IMR-90 (cell line): ENCODE data around the gene P2RX3.

Experiments
- CEBPB ChIP-seq: IDR thresholded peaks from 2 replicates; pipeline ENCODE4 v1.6.1; 2012; ENCODE audit warnings: low read depth, low read length, improper control_type of control experiment
- CHD1 ChIP-seq: IDR thresholded peaks from 2 replicates; pipeline ENCODE4 v1.6.1; 2012; ENCODE audit warnings: low read depth, low read length, improper control_type of control experiment
- MAFK ChIP-seq: IDR thresholded peaks from 2 replicates; pipeline ENCODE4 v1.6.1; 2012; ENCODE audit warnings: low read depth, low read length, improper control_type of control experiment
- MXI1 ChIP-seq: IDR thresholded peaks from 2 replicates; pipeline ENCODE4 v1.6.1; 2012; ENCODE audit warnings: low read depth, mild to moderate bottlenecking, low read length, moderate library complexity, borderline replicate concordance
- POLR2A ChIP-seq: IDR thresholded peaks from 2 replicates; pipeline ENCODE4 v1.6.1; 2012; ENCODE audit warnings: mild to moderate bottlenecking, low read depth, low read length
- RAD21 ChIP-seq: IDR thresholded peaks from 2 replicates; pipeline ENCODE4 v1.6.1; 2012; ENCODE audit warnings: low read length, improper control_type of control experiment
- RCOR1 ChIP-seq: IDR thresholded peaks from 2 replicates; pipeline ENCODE4 v1.6.1; 2012; ENCODE audit warnings: mild to moderate bottlenecking, low read length, improper control_type of control experiment; ENCODE audit not compliant: insufficient replicate concordance
- RFX5 ChIP-seq: IDR thresholded peaks from 2 replicates; pipeline ENCODE4 v1.8.0; 2012; ENCODE audit warnings: low read depth, mild to moderate bottlenecking, low read length, moderate library complexity
- SMC3 ChIP-seq: fragments of 150-350 bp; IDR thresholded peaks from 2 replicates; pipeline ENCODE4 v1.6.1; 2016; ENCODE audit warnings: low read depth, mild to moderate bottlenecking, antibody characterized with exemption, low read length, moderate library complexity
- TF ChIP-seq, protein P1 (sequence below): conservative IDR thresholded peaks from 2 replicates; pipeline ENCODE4 v1.5.1; 2012; ENCODE audit warnings: mild to moderate bottlenecking, low read depth, low read length, improper control_type of control experiment
- TF ChIP-seq, protein P2 (sequence below): fragments of 150-350 bp; IDR thresholded peaks from 2 replicates; pipeline ENCODE4 v1.6.1; 2017; ENCODE audit warnings: mild to moderate bottlenecking, antibody characterized with exemption, low read length, low read depth

DNA sequence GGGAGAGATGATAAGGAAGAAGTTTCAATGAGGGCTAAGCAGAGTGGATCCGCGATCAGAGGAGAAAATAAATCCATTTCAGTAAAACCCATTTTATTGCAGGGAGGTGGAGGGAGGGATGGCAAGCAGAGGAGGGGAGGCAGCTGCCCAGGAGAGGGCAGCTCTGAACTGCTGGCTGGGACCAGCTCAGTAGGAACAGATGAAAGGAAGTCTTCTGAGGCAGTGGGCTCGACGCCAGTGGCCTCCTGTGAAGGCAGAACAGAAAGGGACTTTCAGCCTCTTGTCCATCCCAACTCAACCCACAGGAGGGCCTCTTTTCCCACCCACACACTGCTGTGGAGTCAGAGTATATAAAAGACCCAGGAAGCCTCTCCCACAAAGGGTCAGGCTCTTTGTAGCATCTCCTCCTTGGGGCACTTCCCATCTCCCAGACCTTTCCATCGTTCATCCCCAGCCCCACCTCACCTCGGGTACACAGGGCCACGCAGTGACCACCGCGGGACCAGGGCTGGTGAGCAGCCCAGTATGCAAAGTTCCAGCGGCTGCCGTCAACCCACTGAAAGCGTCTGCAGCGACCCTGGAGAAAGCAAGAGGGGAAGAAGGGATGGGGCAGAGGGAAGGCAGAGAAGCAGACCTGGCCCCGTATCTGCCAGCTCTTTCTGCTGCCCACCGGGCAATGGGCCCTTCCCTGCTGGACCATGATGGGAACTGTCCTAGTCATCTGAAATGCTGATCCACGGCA lies 49.3 kb downstream of the P2RX3 start:
- TF ChIP-seq, protein P1, sequence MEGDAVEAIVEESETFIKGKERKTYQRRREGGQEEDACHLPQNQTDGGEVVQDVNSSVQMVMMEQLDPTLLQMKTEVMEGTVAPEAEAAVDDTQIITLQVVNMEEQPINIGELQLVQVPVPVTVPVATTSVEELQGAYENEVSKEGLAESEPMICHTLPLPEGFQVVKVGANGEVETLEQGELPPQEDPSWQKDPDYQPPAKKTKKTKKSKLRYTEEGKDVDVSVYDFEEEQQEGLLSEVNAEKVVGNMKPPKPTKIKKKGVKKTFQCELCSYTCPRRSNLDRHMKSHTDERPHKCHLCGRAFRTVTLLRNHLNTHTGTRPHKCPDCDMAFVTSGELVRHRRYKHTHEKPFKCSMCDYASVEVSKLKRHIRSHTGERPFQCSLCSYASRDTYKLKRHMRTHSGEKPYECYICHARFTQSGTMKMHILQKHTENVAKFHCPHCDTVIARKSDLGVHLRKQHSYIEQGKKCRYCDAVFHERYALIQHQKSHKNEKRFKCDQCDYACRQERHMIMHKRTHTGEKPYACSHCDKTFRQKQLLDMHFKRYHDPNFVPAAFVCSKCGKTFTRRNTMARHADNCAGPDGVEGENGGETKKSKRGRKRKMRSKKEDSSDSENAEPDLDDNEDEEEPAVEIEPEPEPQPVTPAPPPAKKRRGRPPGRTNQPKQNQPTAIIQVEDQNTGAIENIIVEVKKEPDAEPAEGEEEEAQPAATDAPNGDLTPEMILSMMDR, result no peak
- no peak for TF ChIP-seq POLR2A
- TF ChIP-seq RAD21, result no peak
- no peak for TF ChIP-seq MAFK
- TF ChIP-seq RFX5, result no peak
- TF ChIP-seq CHD1, result no peak
- TF ChIP-seq, protein P2, sequence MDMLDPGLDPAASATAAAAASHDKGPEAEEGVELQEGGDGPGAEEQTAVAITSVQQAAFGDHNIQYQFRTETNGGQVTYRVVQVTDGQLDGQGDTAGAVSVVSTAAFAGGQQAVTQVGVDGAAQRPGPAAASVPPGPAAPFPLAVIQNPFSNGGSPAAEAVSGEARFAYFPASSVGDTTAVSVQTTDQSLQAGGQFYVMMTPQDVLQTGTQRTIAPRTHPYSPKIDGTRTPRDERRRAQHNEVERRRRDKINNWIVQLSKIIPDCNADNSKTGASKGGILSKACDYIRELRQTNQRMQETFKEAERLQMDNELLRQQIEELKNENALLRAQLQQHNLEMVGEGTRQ, result no peak
- TF ChIP-seq RCOR1, result no peak
- TF ChIP-seq CEBPB, result no peak
- no peak for TF ChIP-seq MXI1
- no peak for TF ChIP-seq SMC3
